ENCODE measurements around the gene MRPL42. TPM values are rescaled to one million over a fixed set of nuclear protein-coding genes. Genes with fewer than 3 reads are reported as not detected.
A peak's percentile ranks its signal among the peaks of the same experiment; 100 is the strongest.

Gene MRPL42
- total RNA-seq, 2 experiments from 2014 or later, result 57.2 to 58.0 TPM

DNA sequence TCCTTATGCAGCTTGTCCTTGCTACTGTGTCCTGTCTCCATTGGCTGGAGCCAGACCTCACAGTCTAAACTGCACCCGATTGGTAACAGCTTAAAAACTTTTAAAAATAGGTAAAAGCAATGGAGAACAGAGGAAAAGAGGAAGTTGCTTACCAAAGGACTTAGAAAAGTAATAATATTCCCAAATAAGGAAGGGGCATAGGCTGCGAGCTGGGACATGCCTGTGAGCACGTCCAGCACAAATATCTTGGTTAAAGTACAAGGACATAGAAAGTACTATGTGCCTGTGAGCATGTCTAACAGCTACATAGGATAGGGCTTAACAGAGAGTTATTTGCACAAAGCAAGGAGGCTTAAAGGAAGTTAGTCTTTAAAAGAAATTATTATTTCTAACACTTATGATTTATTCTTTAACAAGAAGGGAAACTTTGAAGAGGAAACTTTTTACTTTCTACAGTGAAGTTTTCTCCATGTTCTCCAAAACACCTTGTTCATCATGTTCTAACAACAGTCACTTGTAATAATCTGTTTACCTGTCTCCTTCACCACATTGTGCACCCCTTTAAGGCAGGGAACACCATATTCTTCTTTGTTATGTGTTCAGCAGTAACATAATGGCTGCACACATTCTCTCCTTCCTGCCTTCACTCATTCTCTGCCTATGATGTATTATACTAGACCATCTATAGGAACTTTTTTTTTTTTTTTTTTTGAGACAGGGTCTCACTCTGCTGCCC lies 15.7 kb upstream of the MRPL42 start:
- H3K9me3 Mint-ChIP-seq, result no peaks in the 10 kb centered on the region
- CTCF ChIA-PET, result no interaction called here
- peaks cover 20% of the 10 kb centered on the region for H3K4me1 Mint-ChIP-seq
- no peak overlapping the region for H3K27ac Mint-ChIP-seq
- peaks cover 2% of the 10 kb centered on the region for H3K27me3 Mint-ChIP-seq
- H3K4me3 Mint-ChIP-seq, result no peak overlapping the region
- no peak for DNase-seq
- no peaks in the 10 kb centered on the region for H3K36me3 Mint-ChIP-seq (ENCODE audit: low read depth)
- POLR2A ChIA-PET, result interaction anchor here (1.9 kb wide), 1 partner anchor 10 kb away, joined by 6 read pairs; the partner anchor contains the start of gene UBE2N

DNA sequence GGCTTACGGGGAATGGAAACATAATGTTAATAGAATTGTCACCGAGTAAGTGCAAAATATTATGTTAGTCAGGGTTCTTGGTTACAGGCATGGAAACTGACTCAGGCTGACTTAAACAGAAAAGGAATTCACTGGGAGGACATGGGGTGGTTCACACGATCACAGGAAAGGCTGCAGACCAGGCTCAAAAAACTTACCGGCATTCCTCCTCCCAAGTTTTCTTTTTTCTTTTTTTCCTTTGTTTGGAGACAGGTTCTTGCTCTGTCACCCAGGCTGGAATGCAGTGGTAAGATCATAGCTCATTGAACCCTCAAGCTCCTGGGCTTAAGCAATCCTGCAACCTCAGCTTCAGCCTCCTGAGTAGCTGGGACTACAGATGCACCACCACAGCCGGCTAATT lies 13.7 kb upstream of the MRPL42 start:
- CTCF ChIA-PET, result no interaction called here
- POLR2A ChIA-PET, result no interaction called here
- H3K4me1 Mint-ChIP-seq, result peaks cover 7% of the 10 kb centered on the region

DNA sequence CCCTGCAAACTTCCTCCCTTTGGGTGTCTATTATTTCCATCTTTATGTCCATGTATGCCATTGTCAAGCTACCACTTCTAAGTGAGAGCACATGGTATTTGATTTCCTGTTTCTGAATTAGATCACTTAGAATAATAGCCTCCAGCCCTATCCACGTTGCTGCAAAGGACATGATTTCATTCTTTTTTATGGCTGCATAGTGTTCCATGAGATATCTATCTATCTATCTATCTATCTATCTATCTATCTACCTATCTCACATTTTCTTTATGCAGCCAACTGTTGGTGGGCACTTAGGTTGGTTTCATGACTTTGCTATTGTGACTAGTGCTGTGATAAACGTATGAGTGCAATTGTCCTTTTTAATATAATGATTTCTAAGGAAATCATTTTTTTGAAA lies 11.2 kb upstream of the MRPL42 start:
- peaks cover 2% of the 10 kb centered on the region for H3K4me1 Mint-ChIP-seq
- no peaks in the 10 kb centered on the region for H3K36me3 Mint-ChIP-seq (ENCODE audit: low read depth)
- CTCF ChIA-PET, result no interaction called here
- H3K27ac Mint-ChIP-seq, result no peak overlapping the region
- no peak overlapping the region for H3K4me3 Mint-ChIP-seq
- DNase-seq, result no peak
- POLR2A ChIA-PET, result no interaction called here
- no peaks in the 10 kb centered on the region for H3K9me3 Mint-ChIP-seq
- H3K27me3 Mint-ChIP-seq, result peaks cover 2% of the 10 kb centered on the region

More for the DNA sequence above, 13.7 kb upstream of the MRPL42 start:
- H3K4me3 Mint-ChIP-seq, result no peak overlapping the region
- no peaks in the 10 kb centered on the region for H3K36me3 Mint-ChIP-seq (ENCODE audit: low read depth)
- DNase-seq, result no peak
- peaks cover 2% of the 10 kb centered on the region for H3K27me3 Mint-ChIP-seq
- no peak overlapping the region for H3K27ac Mint-ChIP-seq
- no peaks in the 10 kb centered on the region for H3K9me3 Mint-ChIP-seq

DNA sequence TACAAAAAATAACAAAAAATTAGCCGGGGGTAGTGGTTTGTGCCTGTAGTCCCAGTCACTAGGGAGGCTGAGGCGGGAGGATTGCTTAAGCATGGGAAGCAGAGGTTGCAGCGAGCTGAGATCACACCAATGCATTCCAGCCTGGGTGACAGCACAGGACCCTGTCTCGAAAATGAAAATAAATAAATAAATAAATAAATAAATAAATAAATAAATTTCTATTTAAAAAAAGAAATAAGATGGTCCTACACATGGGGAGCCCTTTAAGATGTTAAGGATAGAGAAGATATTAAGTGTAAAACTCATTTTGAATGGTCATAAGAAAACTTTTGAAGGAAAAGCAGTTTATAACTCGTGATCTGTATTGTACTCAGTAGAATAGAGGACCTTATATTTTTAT lies 8.2 kb upstream of the MRPL42 start:
- Mint-ChIP-seq H3K4me3 (no peak overlapping the region), H3K4me1 (peaks cover 2% of the 10 kb centered on the region), H3K27me3 (peaks cover 2% of the 10 kb centered on the region), H3K9me3 (no peaks in the 10 kb centered on the region), H3K27ac (no peak overlapping the region), H3K36me3 (ENCODE audit: low read depth) (no peaks in the 10 kb centered on the region)
- no peak for DNase-seq
- ChIA-PET POLR2A (no interaction called here), CTCF (no interaction called here)

DNA sequence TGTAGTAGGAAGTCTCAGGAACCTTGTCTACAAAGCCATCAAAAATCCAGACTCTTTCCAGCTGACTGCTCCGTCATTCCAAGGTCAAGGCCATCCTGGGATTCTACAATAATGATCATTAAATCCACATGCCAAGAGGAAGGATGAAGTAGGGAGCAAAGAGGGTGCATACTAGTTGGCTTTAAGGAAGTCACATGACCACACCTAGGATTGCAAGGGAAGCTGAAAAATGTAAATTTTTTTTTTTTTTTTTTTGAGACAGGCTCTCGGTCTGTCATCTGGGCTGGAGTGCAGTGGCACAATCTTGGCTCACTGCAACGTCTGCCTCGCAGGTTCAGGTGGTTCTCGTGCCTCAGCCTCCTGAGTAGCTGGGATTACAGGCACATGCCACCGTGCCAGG lies 7.3 kb upstream of the MRPL42 start:
- peaks cover 2% of the 10 kb centered on the region for H3K27me3 Mint-ChIP-seq
- peaks cover 2% of the 10 kb centered on the region for H3K4me1 Mint-ChIP-seq
- CTCF ChIA-PET, result interaction anchor here (0.6 to 0.9 kb wide), 4 partner anchors 40 to 642 kb away, joined by 3 read pairs; no protein-coding TSS in a partner anchor
- DNase-seq, result no peak
- H3K9me3 Mint-ChIP-seq, result no peaks in the 10 kb centered on the region
- POLR2A ChIA-PET, result no interaction called here
- no peak overlapping the region for H3K4me3 Mint-ChIP-seq
- H3K27ac Mint-ChIP-seq, result no peak overlapping the region
- no peaks in the 10 kb centered on the region for H3K36me3 Mint-ChIP-seq (ENCODE audit: low read depth)

DNA sequence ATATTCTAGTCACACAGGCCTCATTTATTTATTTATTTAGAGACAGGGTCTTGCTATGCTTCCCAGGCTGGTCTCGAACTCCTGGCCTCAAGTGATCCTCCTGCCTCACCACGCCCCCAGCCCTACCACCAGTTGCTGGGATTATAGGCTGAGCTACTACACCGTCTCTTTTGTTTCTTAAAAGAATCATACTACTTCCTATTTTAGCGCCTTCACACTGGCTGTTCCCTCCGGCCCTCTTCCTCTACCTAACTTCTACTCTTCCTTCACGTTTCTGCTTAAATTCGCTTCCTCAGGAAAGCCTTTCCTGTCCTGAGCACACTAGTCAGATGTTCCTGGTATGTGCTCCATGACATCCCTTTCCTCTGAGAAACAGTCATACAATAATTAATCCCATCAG lies 6.4 kb upstream of the MRPL42 start:
- no peak for DNase-seq
- Mint-ChIP-seq H3K9me3 (no peaks in the 10 kb centered on the region), H3K27me3 (no peaks in the 10 kb centered on the region), H3K4me1 (peaks cover 2% of the 10 kb centered on the region), H3K27ac (no peak overlapping the region), H3K4me3 (no peak overlapping the region), H3K36me3 (ENCODE audit: low read depth) (no peaks in the 10 kb centered on the region)
- ChIA-PET CTCF (interaction anchor here (0.7 to 0.9 kb wide), 2 partner anchors 66 to 641 kb away, joined by 3 read pairs; no protein-coding TSS in a partner anchor), POLR2A (interaction anchor here (1.6 kb wide), 1 partner anchor 24 kb away, joined by 3 read pairs; no protein-coding TSS in a partner anchor)

DNA sequence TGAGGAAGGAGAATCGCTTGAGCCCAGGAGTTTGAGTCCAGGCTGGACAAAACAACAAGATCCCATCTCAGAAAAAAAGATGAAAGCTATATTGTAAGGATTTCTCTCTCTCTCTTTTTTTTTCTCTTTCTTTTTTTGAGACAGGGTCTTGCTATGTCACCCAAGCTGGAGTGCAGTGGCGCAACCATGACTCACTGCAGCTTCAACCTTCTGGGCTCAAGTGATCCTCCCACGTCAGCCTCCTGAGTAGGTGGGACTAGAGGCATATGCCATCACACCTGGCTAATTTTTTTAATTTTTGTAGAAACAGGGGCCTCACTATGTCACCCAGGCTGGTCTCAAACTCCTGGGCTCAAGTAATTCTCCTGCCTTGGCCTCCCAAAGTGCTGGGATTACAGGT lies 5.8 kb upstream of the MRPL42 start:
- DNase-seq, result no peak
- Mint-ChIP-seq H3K9me3 (no peaks in the 10 kb centered on the region), H3K4me1 (peaks cover 2% of the 10 kb centered on the region), H3K4me3 (no peak overlapping the region), H3K27ac (no peak overlapping the region), H3K36me3 (ENCODE audit: low read depth) (no peaks in the 10 kb centered on the region), H3K27me3 (no peaks in the 10 kb centered on the region)
- ChIA-PET POLR2A (interaction anchor here (1.6 kb wide), 1 partner anchor 25 kb away, joined by 3 read pairs; no protein-coding TSS in a partner anchor), CTCF (no interaction called here)

DNA sequence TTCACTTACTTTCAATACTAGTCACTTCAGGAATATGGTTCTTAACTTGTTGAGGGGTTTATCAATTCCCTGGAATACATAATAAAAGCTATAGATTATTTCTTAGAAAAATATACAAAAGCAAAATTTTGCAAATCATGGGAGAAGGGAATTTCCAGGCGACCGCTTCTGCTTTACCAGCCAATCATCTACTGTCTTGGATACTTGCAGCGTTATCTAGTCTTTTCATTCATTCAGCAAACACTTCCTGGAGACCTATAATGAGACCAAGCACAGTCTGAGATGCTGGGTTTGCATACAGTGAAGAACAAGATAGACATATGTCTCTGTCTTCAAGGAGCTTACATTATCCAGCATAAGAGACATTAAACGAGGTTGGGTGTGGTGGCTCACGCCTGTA lies 1.5 kb upstream of the MRPL42 start:
- Mint-ChIP-seq H3K9me3 (no peaks in the 10 kb centered on the region), H3K27me3 (no peaks in the 10 kb centered on the region), H3K27ac (no peak overlapping the region), H3K4me3 (no peak overlapping the region), H3K4me1 (peaks cover 31% of the 10 kb centered on the region), H3K36me3 (ENCODE audit: low read depth) (peaks cover 18% of the 10 kb centered on the region)
- DNase-seq, result no peak
- ChIA-PET POLR2A (no interaction called here), CTCF (interaction anchor here (0.6 to 1.9 kb wide), 4 partner anchors 13 to 387 kb away, joined by 3 to 5 read pairs (median 4); no protein-coding TSS in a partner anchor)

DNA sequence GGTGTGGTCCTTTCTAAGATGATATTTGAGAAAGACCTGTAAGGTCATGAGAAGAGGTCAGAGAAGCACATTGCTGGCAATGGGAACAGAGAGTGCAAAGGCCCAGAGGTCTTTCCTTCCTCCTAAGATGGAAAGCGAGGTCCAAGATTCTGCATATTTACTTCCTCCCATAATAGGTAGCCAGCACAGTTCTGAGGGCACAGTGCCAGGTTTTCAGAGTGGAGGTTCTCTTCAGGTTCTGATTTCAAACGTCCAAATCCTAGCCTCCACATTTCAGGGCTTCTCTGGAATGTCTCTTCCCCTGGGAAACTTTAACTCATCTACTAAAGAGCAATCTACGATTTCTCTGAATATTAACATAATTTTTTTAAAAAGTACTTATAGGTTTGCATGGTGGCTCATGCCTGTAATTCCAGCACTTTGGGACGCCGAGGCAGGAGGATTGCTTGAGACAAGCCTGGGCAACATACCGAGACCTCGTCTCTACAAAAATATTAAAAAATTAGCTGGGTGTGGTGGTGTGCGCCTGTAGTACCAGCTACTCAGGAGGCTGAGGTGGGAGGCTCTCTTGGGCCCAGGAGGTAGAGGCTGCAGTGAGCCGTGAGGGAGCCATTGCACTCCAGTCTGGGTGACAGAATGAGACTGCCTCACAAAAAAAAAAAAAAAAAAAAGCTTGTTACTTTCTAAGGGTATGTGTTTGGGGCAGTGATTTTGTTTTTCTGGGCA lies 526 bp upstream of the MRPL42 start:
- H3K27me3 Mint-ChIP-seq, result no peaks in the 10 kb centered on the region
- H3K27ac Mint-ChIP-seq, result peak overlapping the region; percentile 88
- H3K9me3 Mint-ChIP-seq, result no peaks in the 10 kb centered on the region
- H3K4me3 Mint-ChIP-seq, result peak overlapping the region; percentile 94
- ChIA-PET POLR2A (interaction anchor here (1.0 to 2.2 kb wide), 5 partner anchors 25 to 635 kb away, joined by 3 to 17 read pairs (median 4); partner anchors contain the start of gene UBE2N), CTCF (interaction anchor here (0.7 to 1.9 kb wide), 12 partner anchors 10 to 1444 kb away, joined by 3 to 11 read pairs (median 4); partner anchors contain the start of genes SOCS2 and UBE2N)
- DNase-seq, result no peak
- H3K4me1 Mint-ChIP-seq, result peaks cover 31% of the 10 kb centered on the region
- peaks cover 19% of the 10 kb centered on the region for H3K36me3 Mint-ChIP-seq (ENCODE audit: low read depth)

DNA sequence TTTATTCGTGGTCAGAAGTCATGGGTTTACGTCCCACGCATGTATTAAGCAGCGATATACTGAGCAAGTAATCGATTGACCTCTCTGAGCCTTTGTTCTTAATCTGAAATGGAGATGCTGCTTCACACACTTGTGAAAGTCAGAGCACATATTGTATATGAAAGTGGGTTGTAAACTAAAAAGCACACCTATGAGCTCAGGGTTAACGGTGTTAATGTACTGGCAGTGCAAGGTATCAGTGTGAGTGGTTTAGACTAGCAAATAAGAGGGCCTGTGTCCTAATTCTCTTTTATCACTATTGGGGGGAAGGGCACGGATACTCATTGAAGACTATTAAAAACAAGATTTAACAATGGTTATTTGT lies 676 bp downstream of the MRPL42 start:
- no peaks in the 10 kb centered on the region for H3K27me3 Mint-ChIP-seq

DNA sequence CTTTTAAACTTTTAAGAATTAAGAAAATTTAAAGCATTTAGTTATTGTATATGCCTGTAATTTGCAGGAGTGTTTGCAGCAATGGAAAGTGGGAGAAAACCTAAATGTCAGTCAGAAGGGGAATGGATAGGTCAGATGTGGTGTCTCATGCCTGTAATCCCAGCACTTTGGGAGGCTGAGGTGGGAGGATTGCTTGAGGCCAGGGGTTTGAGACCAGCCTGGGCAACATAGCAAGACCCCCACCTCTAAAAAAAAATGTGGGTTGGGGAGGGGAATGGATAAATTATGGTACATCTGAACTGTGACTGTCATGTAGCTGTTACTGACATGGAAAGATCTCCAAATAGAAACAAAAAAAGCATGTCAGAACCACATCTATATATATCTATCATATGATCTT lies 2.1 kb downstream of the MRPL42 start:
- Mint-ChIP-seq H3K36me3 (ENCODE audit: low read depth) (peaks cover 27% of the 10 kb centered on the region), H3K27me3 (no peaks in the 10 kb centered on the region), H3K4me3 (no peak overlapping the region), H3K9me3 (no peaks in the 10 kb centered on the region), H3K4me1 (peaks cover 31% of the 10 kb centered on the region), H3K27ac (no peak overlapping the region)
- ChIA-PET POLR2A (no interaction called here), CTCF (no interaction called here)
- no peak for DNase-seq

More for the DNA sequence above, 676 bp downstream of the MRPL42 start:
- ChIA-PET CTCF (interaction anchor here (0.7 to 1.8 kb wide), 12 partner anchors 9 to 633 kb away, joined by 3 to 11 read pairs (median 4); partner anchors contain the start of gene UBE2N), POLR2A (interaction anchor here (1.0 to 2.2 kb wide), 7 partner anchors 26 to 634 kb away, joined by 3 to 17 read pairs (median 4); partner anchors contain the start of genes SOCS2 and UBE2N)
- peaks cover 21% of the 10 kb centered on the region for H3K36me3 Mint-ChIP-seq (ENCODE audit: low read depth)
- no peak for DNase-seq
- H3K4me1 Mint-ChIP-seq, result peaks cover 31% of the 10 kb centered on the region
- H3K9me3 Mint-ChIP-seq, result no peaks in the 10 kb centered on the region
- peak overlapping the region; percentile 94 for H3K4me3 Mint-ChIP-seq
- peak overlapping the region; percentile 88 for H3K27ac Mint-ChIP-seq

DNA sequence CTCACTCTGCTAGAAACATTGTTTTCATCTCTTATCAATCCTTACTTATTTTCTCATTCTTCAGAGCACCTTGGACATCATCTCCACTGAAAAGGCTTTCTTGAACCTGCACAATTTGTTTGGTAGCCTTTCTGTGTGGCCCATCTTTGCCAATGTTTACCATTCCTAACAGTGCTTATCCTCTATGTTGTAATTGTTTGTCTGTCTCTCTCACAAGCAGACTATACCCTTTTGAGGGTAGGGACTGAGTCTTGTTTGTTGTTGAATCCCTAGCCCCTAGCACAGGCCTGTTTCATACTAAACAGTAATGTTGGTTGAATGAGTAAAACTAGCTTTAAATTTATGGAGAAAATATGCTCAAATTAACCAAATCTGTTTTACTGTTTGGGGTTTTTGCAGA lies 9.2 kb downstream of the MRPL42 start:
- Mint-ChIP-seq H3K27ac (no peak overlapping the region), H3K36me3 (ENCODE audit: low read depth) (peaks cover 24% of the 10 kb centered on the region), H3K4me1 (peaks cover 3% of the 10 kb centered on the region), H3K9me3 (no peaks in the 10 kb centered on the region), H3K4me3 (no peak overlapping the region), H3K27me3 (no peaks in the 10 kb centered on the region)
- no peak for DNase-seq
- ChIA-PET CTCF (interaction anchor here (0.7 to 1.3 kb wide), 3 partner anchors 9 to 625 kb away, joined by 3 to 6 read pairs (median 3); no protein-coding TSS in a partner anchor), POLR2A (no interaction called here)

DNA sequence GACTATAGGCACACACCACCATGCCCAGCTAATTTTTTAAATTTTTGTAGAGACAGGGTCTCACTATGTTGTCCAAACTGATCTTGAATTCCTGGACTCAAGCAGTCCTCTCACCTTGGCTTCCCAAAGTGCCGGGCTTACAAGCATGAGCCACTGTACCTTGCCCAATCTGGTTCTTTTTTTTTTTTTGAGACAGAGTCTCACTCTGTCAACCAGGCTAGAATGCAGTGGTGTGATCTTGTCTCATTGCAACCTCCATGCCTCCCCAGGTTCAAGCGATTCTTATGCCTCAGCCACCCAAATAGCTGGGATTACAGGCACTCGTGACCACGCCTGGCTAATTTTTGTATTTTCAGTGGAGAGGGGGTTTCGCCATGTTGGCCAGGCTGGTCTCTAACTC lies 15.4 kb downstream of the MRPL42 start:
- CTCF ChIA-PET, result no interaction called here

More for the DNA sequence above, 15.4 kb downstream of the MRPL42 start:
- no peak overlapping the region for H3K27ac Mint-ChIP-seq
- no peaks in the 10 kb centered on the region for H3K9me3 Mint-ChIP-seq
- no peaks in the 10 kb centered on the region for H3K27me3 Mint-ChIP-seq
- POLR2A ChIA-PET, result no interaction called here
- DNase-seq, result no peak
- H3K4me3 Mint-ChIP-seq, result no peak overlapping the region
- H3K36me3 Mint-ChIP-seq (ENCODE audit: low read depth), result peaks cover 25% of the 10 kb centered on the region
- H3K4me1 Mint-ChIP-seq, result no peaks in the 10 kb centered on the region
